DOHH2 (cell line): ENCODE results near the gene FAM174C.

Experiments used
- H3F3A ChIP-seq: fragments of 200-600 bp; sonication (generic), shearing (Covaris generic); 2 replicates; pipeline ENCODE4 v1.6.0; 2016; ENCODE audit warnings: antibody characterized with exemption, mild to moderate bottlenecking; ENCODE audit not compliant: control insufficient read depth, insufficient read depth
- H3K27ac ChIP-seq: fragments of 200-600 bp; sonication (generic); 2 replicates; pipeline ENCODE4 v1.5.1; 2014; ENCODE audit warnings: low read depth, mild to moderate bottlenecking, low read length, moderate library complexity
- H3K27me3 ChIP-seq: fragments of 200-600 bp; sonication (generic); 2 replicates; pipeline ENCODE4 v1.6.1; 2014; ENCODE audit warnings: mild to moderate bottlenecking, low read length, mixed read lengths; ENCODE audit not compliant: control insufficient read depth
- H3K36me3 ChIP-seq: fragments of 200-600 bp; sonication (generic); 2 replicates; pipeline ENCODE4 v1.6.1; 2014; ENCODE audit warnings: mild to moderate bottlenecking, low read length, moderate library complexity, mixed read lengths; ENCODE audit not compliant: control insufficient read depth
- H3K4me1 ChIP-seq: fragments of 200-600 bp; sonication (generic); 2 replicates; pipeline ENCODE4 v1.6.1; 2014; ENCODE audit warnings: mild to moderate bottlenecking, low read length, mixed read lengths; ENCODE audit not compliant: control insufficient read depth
- H3K4me2 ChIP-seq: fragments of 200-600 bp; sonication (generic); 2 replicates; pipeline ENCODE4 v1.6.0; 2014; ENCODE audit warnings: mild to moderate bottlenecking, low read length, moderate library complexity
- H3K4me3 ChIP-seq: fragments of 200-600 bp; sonication (generic); 2 replicates; pipeline ENCODE4 v1.5.1; 2014; ENCODE audit warnings: mild to moderate bottlenecking, low read length, mixed read lengths
- H3K79me2 ChIP-seq: fragments of 200-600 bp; sonication (generic); 2 replicates; pipeline ENCODE4 v1.6.1; 2014; ENCODE audit warnings: mild to moderate bottlenecking, low read length, mixed read lengths; ENCODE audit not compliant: control insufficient read depth
- H3K9me2 ChIP-seq: fragments of 200-600 bp; sonication (generic); replicated peaks from 2 replicates; pipeline ENCODE4 v1.6.1; 2014; ENCODE audit warnings: mild to moderate bottlenecking, low read length, mixed read lengths; ENCODE audit not compliant: control insufficient read depth
- H3K9me3 ChIP-seq: fragments of 200-600 bp; sonication (generic); 2 replicates; pipeline ENCODE4 v1.6.1; 2014; ENCODE audit warnings: antibody characterized with exemption, low read length, mixed read lengths; ENCODE audit not compliant: control insufficient read depth, insufficient read depth
- H4K20me1 ChIP-seq: fragments of 200-600 bp; sonication (generic); 2 replicates; pipeline ENCODE4 v1.6.0; 2014; ENCODE audit warnings: low read depth, mild to moderate bottlenecking, antibody characterized with exemption, low read length, moderate library complexity; ENCODE audit not compliant: control insufficient read depth, insufficient read depth
- EZH2phosphoT487 ChIP-seq: fragments of 200-600 bp; sonication (generic); IDR thresholded peaks from 2 replicates; pipeline ENCODE4 v1.6.1; 2017; ENCODE audit warnings: borderline replicate concordance, mild to moderate bottlenecking, antibody characterized with exemption, low read length, moderate library complexity, mixed read lengths
- TF ChIP-seq, protein P1 (sequence below): fragments of 200-600 bp; sonication (generic); IDR thresholded peaks from one replicate; pipeline ENCODE4 v1.5.1; 2014; ENCODE audit warnings: antibody characterized with exemption, mild to moderate bottlenecking, low read depth, low read length; ENCODE audit not compliant: poor library complexity, severe bottlenecking

The FAM174C gene

GRCh38 chr19:1296078-1296477 is 20.7 kb downstream of the FAM174C start:
- H3K9me2 ChIP-seq, result no peaks in the 10 kb centered on the region
- H4K20me1 ChIP-seq, result no peaks in the 10 kb centered on the region
- no peak overlapping the region for H3K4me3 ChIP-seq
- no peak overlapping the region for H3K27ac ChIP-seq
- H3K79me2 ChIP-seq, result no peaks in the 10 kb centered on the region
- H3K4me1 ChIP-seq, result peaks cover 21% of the 10 kb centered on the region
- no peak for TF ChIP-seq EZH2phosphoT487
- TF ChIP-seq, protein P1, sequence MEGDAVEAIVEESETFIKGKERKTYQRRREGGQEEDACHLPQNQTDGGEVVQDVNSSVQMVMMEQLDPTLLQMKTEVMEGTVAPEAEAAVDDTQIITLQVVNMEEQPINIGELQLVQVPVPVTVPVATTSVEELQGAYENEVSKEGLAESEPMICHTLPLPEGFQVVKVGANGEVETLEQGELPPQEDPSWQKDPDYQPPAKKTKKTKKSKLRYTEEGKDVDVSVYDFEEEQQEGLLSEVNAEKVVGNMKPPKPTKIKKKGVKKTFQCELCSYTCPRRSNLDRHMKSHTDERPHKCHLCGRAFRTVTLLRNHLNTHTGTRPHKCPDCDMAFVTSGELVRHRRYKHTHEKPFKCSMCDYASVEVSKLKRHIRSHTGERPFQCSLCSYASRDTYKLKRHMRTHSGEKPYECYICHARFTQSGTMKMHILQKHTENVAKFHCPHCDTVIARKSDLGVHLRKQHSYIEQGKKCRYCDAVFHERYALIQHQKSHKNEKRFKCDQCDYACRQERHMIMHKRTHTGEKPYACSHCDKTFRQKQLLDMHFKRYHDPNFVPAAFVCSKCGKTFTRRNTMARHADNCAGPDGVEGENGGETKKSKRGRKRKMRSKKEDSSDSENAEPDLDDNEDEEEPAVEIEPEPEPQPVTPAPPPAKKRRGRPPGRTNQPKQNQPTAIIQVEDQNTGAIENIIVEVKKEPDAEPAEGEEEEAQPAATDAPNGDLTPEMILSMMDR, result no peak
- H3K27me3 ChIP-seq, result peaks cover 22% of the 10 kb centered on the region
- H3K4me2 ChIP-seq, result no peak overlapping the region; the same call in 1 of the 2 replicates
- no peaks in the 10 kb centered on the region for H3K9me3 ChIP-seq
- H3K36me3 ChIP-seq, result no peaks in the 10 kb centered on the region
- H3F3A ChIP-seq, result no peaks in the 10 kb centered on the region

GRCh38 chr19:1296575-1297271 is 21.4 kb downstream of the FAM174C start:
- H3K36me3 ChIP-seq, result no peaks in the 10 kb centered on the region
- H3K4me2 ChIP-seq, result no peak overlapping the region
- H3K4me1 ChIP-seq, result peaks cover 16% of the 10 kb centered on the region
- H3K27me3 ChIP-seq, result peaks cover 18% of the 10 kb centered on the region
- no peak overlapping the region for H3K4me3 ChIP-seq
- no peaks in the 10 kb centered on the region for H3K9me2 ChIP-seq
- no peaks in the 10 kb centered on the region for H3K79me2 ChIP-seq
- TF ChIP-seq, protein P1, result no peak
- H3K27ac ChIP-seq, result no peak overlapping the region
- H3K9me3 ChIP-seq, result no peaks in the 10 kb centered on the region
- H3F3A ChIP-seq, result no peaks in the 10 kb centered on the region
- H4K20me1 ChIP-seq, result no peaks in the 10 kb centered on the region

DNA sequence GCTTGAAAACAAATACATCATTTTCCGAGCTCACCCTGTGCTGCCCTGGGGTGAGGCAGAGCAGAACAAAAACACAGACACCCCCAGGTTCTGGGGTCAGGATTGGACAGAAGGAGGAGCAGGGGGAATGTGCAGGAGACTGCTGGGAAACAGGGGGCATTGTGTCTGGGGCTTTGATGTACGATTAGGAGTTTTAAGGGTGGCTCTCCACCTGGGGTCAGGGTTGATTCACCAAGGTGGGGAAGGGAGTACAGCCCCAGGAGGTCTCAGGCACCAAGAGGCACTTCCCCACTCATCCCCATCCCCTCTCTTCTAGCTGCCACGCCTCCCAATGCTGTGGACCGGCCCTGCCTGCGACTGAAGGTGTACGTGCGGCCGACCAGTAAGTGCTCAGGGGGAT is 22.9 kb downstream of the FAM174C start:
- Histone ChIP-seq H3K9me3 (no peaks in the 10 kb centered on the region), H3K4me3 (no peak overlapping the region), H3K27me3 (peaks cover 12% of the 10 kb centered on the region), H4K20me1 (no peaks in the 10 kb centered on the region), H3K4me1 (peaks cover 6% of the 10 kb centered on the region; the same call in 1 of the 2 replicates), H3K79me2 (no peaks in the 10 kb centered on the region), H3K27ac (no peak overlapping the region), H3K36me3 (no peaks in the 10 kb centered on the region), H3K4me2 (no peak overlapping the region), H3F3A (no peaks in the 10 kb centered on the region), H3K9me2 (no peaks in the 10 kb centered on the region)
- TF ChIP-seq, protein P1, result no peak
